ENCODE measurements around the gene SHANK1. TPM values are rescaled to one million over a fixed set of nuclear protein-coding genes. Genes with fewer than 3 reads are reported as not detected.

SHANK1 gene
- total and polyA plus RNA-seq, 2 donors (not counting 3 experiments of a cell fraction or from before 2014, with no cell fraction given), result 0.66 to 1.9 TPM

- Histone ChIP-seq H3K9me1 (replicated peaks; ENCODE audit: control insufficient read depth, extremely low read depth, insufficient read depth, low read length) (no peaks in the 10 kb centered on the region), H3K9me3 (replicated peaks; ENCODE audit: control insufficient read depth, insufficient read depth, low read length) (no peaks in the 10 kb centered on the region), H3K36me3 (ENCODE audit: control insufficient read depth in 2 of 2, extremely low read depth in 1 of 2, insufficient read depth in 2 of 2, low read length in 2 of 2) (no peaks in the 10 kb centered on the region), H4K20me1 (replicated peaks; ENCODE audit: control insufficient read depth, extremely low read depth, insufficient read depth, low read length) (no peaks in the 10 kb centered on the region), H3K79me2 (ENCODE audit: control insufficient read depth, insufficient read depth, low read length) (no peaks in the 10 kb centered on the region), H2AFZ (ENCODE audit: low read depth, low read length) (no peak overlapping the region), H3K4me3 (replicated peaks in 1 of 3; ENCODE audit: insufficient read depth in 1 of 3, low read depth in 1 of 3, low read length in 3 of 3) (no peak overlapping the region), H3K27ac (ENCODE audit: insufficient read depth, low read depth, low read length) (no peak overlapping the region), H3K4me1 (ENCODE audit: control insufficient read depth, extremely low read depth, insufficient read depth, low read length) (no peaks in the 10 kb centered on the region), H3K27me3 (ENCODE audit: control insufficient read depth in 2 of 2, insufficient read depth in 2 of 2, low read length in 2 of 2) (peaks cover 21 to 31% of the 10 kb centered on the region in 2 experiments), H3K4me2 (ENCODE audit: insufficient read depth, low read length) (no peak overlapping the region), H3K9ac (replicated peaks; ENCODE audit: extremely low read depth, insufficient read depth, low read length) (no peak overlapping the region)
- POLR2A ChIA-PET, result no interaction called here
- no peak for TF ChIP-seq EZH2 (IDR thresholded peaks at IDR 0.05; ENCODE audit: borderline replicate concordance, low read depth, low read length, severe bottlenecking)
- peak; percentile 75 to 76 for TF ChIP-seq CTCF (IDR thresholded peaks at IDR 0.05; ENCODE audit: extremely low read depth in 1 of 2, insufficient read depth in 1 of 2, low read depth in 1 of 2, low read length in 2 of 2)
- FAIRE-seq, result peak; percentile 60
- peak; percentile 31 for DNase-seq (ENCODE audit: low read depth, low spot score)
- CTCF ChIA-PET, result interaction anchor here (0.8 to 3.4 kb wide), 25 partner anchors 12 to 301 kb away, joined by 3 to 83 read pairs (median 6); partner anchors contain the start of genes C19orf81 and CLEC11A
- intact Hi-C loops (cut with micrococcal nuclease) (loop anchor here (1.0 to 2.0 kb wide), 2 partner anchors 35 to 114 kb away; no protein-coding TSS in a partner anchor), dilution Hi-C loops (cut with MboI; ENCODE audit: extremely low pct_ligation_motif_present, low sequenced_read_pairs) (no loop called here)
- BruUV-seq (replicated peaks), result no TSS peak
Observed at GRCh38 chr19:50669302-50670101, 50.1 kb downstream of the SHANK1 start.

GRCh38 chr19:50668879-50669278, 50.7 kb downstream of the SHANK1 start:
- DNase-seq (ENCODE audit: low read depth, low spot score) (no peak), FAIRE-seq (no peak)
- Histone ChIP-seq H3K4me1 (ENCODE audit: control insufficient read depth, extremely low read depth, insufficient read depth, low read length) (no peaks in the 10 kb centered on the region), H3K9ac (replicated peaks; ENCODE audit: extremely low read depth, insufficient read depth, low read length) (no peak overlapping the region), H3K9me1 (replicated peaks; ENCODE audit: control insufficient read depth, extremely low read depth, insufficient read depth, low read length) (no peaks in the 10 kb centered on the region), H4K20me1 (replicated peaks; ENCODE audit: control insufficient read depth, extremely low read depth, insufficient read depth, low read length) (no peaks in the 10 kb centered on the region), H3K9me3 (replicated peaks; ENCODE audit: control insufficient read depth, insufficient read depth, low read length) (no peaks in the 10 kb centered on the region), H3K4me2 (ENCODE audit: insufficient read depth, low read length) (no peak overlapping the region), H3K4me3 (replicated peaks in 1 of 3; ENCODE audit: insufficient read depth in 1 of 3, low read depth in 1 of 3, low read length in 3 of 3) (no peak overlapping the region), H3K27ac (ENCODE audit: insufficient read depth, low read depth, low read length) (no peak overlapping the region), H2AFZ (ENCODE audit: low read depth, low read length) (no peak overlapping the region), H3K27me3 (ENCODE audit: control insufficient read depth in 2 of 2, insufficient read depth in 2 of 2, low read length in 2 of 2) (peaks cover 17 to 31% of the 10 kb centered on the region in 2 experiments), H3K79me2 (ENCODE audit: control insufficient read depth, insufficient read depth, low read length) (no peaks in the 10 kb centered on the region), H3K36me3 (ENCODE audit: control insufficient read depth in 2 of 2, extremely low read depth in 1 of 2, insufficient read depth in 2 of 2, low read length in 2 of 2) (no peaks in the 10 kb centered on the region)
- intact Hi-C loops (cut with micrococcal nuclease) (loop anchor here (1.0 to 2.0 kb wide), 2 partner anchors 36 to 114 kb away; no protein-coding TSS in a partner anchor), dilution Hi-C loops (cut with MboI; ENCODE audit: extremely low pct_ligation_motif_present, low sequenced_read_pairs) (no loop called here)
- TF ChIP-seq CTCF (IDR thresholded peaks at IDR 0.05; ENCODE audit: extremely low read depth in 1 of 2, insufficient read depth in 1 of 2, low read depth in 1 of 2, low read length in 2 of 2), result no peak
- TF ChIP-seq MYC (IDR thresholded peaks at IDR 0.05; ENCODE audit: low read depth, low read length), result no peak
- no peak for TF ChIP-seq POLR2AphosphoS5 (IDR thresholded peaks at IDR 0.05; ENCODE audit: insufficient read depth, low read depth, low read length)
- TF ChIP-seq FOS (IDR thresholded peaks at IDR 0.05; ENCODE audit: borderline replicate concordance, insufficient read depth, low read length), result no peak
- TF ChIP-seq POLR2A (IDR thresholded peaks at IDR 0.05; ENCODE audit: low read depth, low read length), result no peak
- ChIA-PET CTCF (interaction anchor here (1.2 to 3.4 kb wide), 8 partner anchors 12 to 253 kb away, joined by 3 to 83 read pairs (median 8); partner anchors contain the start of gene C19orf81), POLR2A (no interaction called here)
- BruUV-seq (replicated peaks), result no TSS peak

Data from endothelial cell of umbilical vein (primary cell).